Gastrocnemius medialis (tissue), 4 donors: ENCODE measurements around the gene GDF10. TPM values are rescaled to one million over a fixed set of nuclear protein-coding genes. Genes with fewer than 3 reads are reported as not detected.

Source experiments
- ATAC-seq, 2 donors: fragments of 150-250 bp; one replicate each; pipeline ENCODE4 v1.9.1; 2016
- DNase-seq, 2 donors: peaks; one replicate each; pipeline ENCODE4 v3.0.0-alpha.2; 2019
- H3K27ac ChIP-seq, 4 donors: fragments of 200-600 bp; sonication (generic); 1 replicate in 1 of 4; 2 replicates in 3 of 4; pipeline ENCODE4 v1.5.1; 2016 to 2018; ENCODE audit warnings: mild to moderate bottlenecking in 2 of 4, moderate library complexity in 1 of 4
- H3K27me3 ChIP-seq, 3 donors: fragments of 200-600 bp; sonication (generic) in 2 of 3; 1 replicate in 1 of 3; 2 replicates in 2 of 3; pipeline versions ENCODE4 v1.5.1 to v1.6.0; 2016 to 2019; ENCODE audit warnings: mild to moderate bottlenecking in 1 of 3, moderate library complexity in 1 of 3
- H3K36me3 ChIP-seq, 2 donors: fragments of 200-600 bp; sonication (generic) in 1 of 2; one replicate each; pipeline ENCODE4 v1.5.1; 2017 to 2018
- H3K4me1 ChIP-seq, 2 donors: fragments of 200-600 bp; sonication (generic) in 1 of 2; one replicate each; pipeline ENCODE4 v1.5.1; 2016 to 2017; ENCODE audit warnings: mild to moderate bottlenecking in 2 of 2
- H3K4me3 ChIP-seq, 4 donors: fragments of 200-600 bp; sonication (generic) in 3 of 4; 1 replicate in 1 of 4; 2 replicates in 3 of 4; pipeline ENCODE4 v1.5.1; 2016 to 2019; ENCODE audit warnings: mild to moderate bottlenecking in 2 of 4
- H3K9me3 ChIP-seq, 3 donors: fragments of 200-600 bp; sonication (generic) in 2 of 3; 1 replicate in 1 of 3; 2 replicates in 2 of 3; pipeline ENCODE4 v1.5.1; 2016 to 2019
- POLR2A ChIP-seq, 2 donors: fragments of 450-650 bp; IDR thresholded peaks; one replicate each; pipeline ENCODE4 v1.6.1; 2017; ENCODE audit warnings: antibody characterized with exemption in 2 of 2, mild to moderate bottlenecking in 2 of 2, moderate library complexity in 2 of 2
- in situ Hi-C, 4 donors: fragments of 200-750 bp; cut with MboI; loops; one replicate each; pipeline versions ENCODE4 v1.15.0 to v1.8.0; 2017; ENCODE audit warnings: low sequenced_read_pairs in 4 of 4
- intact Hi-C: fragments of 100-400 bp; cut with DNase I; formaldehyde crosslinking; loops from one replicate; pipeline ENCODE4 v1.15.1; 2023; ENCODE audit warnings: low total_unique reads
- total RNA-seq, 4 donors: library from RNA; depleted of rRNA; stranded (reverse); fragments of >200 nt; gene quantifications; one replicate each; pipeline versions ENCODE4 v1.1.0 to v1.2.3, GENCODE V29; 2016
- TF ChIP-seq, protein P1 (sequence below), 5 experiments: fragments of 450-650 bp in 3 of 5; fragments of 200-600 bp in 2 of 5; sonication (generic) in 2 of 5; IDR thresholded peaks in 4 of 5; conservative IDR thresholded peaks in 1 of 5; 1 replicate in 4 of 5; 2 replicates in 1 of 5; pipeline ENCODE4 v1.5.1; 2016 to 2019; ENCODE audit warnings: antibody characterized with exemption in 5 of 5, mild to moderate bottlenecking in 3 of 5, moderate library complexity in 3 of 5

Gene GDF10
- total RNA-seq, 4 donors from 2014 or later: 0.20 to 0.72 (median 0.36) TPM

DNA sequence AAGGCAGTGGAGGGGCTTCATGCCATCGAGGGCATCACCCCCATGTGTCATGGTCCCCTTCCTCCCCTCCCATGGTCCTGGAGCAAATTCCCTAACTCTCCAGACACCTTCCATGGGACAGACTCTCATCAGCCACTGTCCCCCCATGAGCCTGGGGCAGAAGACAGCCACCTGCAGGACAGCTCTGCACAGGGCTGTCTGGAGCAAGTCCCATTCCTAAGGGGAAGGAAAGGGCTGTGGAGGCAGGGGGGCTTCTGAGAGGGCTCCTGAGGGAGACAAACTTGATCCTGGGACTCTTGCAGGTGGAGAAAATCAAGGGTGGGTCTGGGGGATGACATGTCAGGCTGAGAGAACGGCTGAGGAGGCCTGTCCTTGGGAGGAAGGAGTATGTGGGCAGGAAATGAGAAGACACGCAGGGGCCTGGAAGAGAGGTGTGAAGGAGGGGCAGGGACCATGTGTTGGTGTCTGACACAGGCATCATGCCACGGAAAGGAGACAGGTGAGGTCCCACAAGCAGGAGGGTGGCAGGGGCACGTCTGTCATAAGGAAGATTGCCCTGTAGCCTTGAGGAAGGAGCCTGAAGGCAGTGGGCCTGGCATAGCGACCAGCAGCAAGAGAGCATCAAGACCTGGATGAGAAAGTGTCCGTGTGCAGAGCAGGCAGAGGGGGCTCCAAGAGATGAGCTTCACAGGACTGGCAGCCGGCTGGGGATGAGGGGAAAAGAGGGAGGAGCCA, 14.4 kb upstream of the GDF10 start:
- no peak for DNase-seq
- ATAC-seq: no peak
- no peaks in the 10 kb centered on the region for H3K4me1 ChIP-seq
- no peaks in the 10 kb centered on the region for H3K27me3 ChIP-seq
- H3K36me3 ChIP-seq: no peaks in the 10 kb centered on the region
- no peak overlapping the region for H3K4me3 ChIP-seq
- TF ChIP-seq POLR2A (IDR thresholded peaks at IDR 0.05): no peak
- TF ChIP-seq, protein P1, sequence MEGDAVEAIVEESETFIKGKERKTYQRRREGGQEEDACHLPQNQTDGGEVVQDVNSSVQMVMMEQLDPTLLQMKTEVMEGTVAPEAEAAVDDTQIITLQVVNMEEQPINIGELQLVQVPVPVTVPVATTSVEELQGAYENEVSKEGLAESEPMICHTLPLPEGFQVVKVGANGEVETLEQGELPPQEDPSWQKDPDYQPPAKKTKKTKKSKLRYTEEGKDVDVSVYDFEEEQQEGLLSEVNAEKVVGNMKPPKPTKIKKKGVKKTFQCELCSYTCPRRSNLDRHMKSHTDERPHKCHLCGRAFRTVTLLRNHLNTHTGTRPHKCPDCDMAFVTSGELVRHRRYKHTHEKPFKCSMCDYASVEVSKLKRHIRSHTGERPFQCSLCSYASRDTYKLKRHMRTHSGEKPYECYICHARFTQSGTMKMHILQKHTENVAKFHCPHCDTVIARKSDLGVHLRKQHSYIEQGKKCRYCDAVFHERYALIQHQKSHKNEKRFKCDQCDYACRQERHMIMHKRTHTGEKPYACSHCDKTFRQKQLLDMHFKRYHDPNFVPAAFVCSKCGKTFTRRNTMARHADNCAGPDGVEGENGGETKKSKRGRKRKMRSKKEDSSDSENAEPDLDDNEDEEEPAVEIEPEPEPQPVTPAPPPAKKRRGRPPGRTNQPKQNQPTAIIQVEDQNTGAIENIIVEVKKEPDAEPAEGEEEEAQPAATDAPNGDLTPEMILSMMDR (IDR thresholded peaks at IDR 0.05 in 4 of 5, conservative IDR thresholded peaks at IDR 0.05 in 1 of 5): no peak
- no peak overlapping the region for H3K27ac ChIP-seq
- no peaks in the 10 kb centered on the region for H3K9me3 ChIP-seq
- in situ Hi-C loops: no loop called here
- intact Hi-C loops: no loop called here

DNA sequence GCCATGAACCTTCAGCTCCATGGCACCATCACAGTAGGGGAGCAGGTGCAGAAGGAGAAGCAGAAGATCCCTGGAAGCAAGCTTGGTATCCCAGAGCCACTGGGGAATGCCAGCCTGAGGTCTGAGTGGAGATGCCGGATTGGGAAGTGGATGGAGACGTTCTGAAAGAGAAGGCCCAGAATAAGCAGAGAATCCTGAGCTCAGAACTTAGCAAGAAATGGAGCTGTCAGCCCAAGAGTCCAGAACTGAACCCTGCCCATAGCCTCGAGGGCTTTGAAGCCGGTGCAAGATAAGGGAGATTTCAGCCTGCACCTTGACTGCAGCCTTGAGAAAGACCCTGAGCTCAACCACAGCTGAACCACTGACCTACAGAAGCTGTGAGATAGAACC, 13.9 kb upstream of the GDF10 start:
- in situ Hi-C loops: no loop called here

DNA sequence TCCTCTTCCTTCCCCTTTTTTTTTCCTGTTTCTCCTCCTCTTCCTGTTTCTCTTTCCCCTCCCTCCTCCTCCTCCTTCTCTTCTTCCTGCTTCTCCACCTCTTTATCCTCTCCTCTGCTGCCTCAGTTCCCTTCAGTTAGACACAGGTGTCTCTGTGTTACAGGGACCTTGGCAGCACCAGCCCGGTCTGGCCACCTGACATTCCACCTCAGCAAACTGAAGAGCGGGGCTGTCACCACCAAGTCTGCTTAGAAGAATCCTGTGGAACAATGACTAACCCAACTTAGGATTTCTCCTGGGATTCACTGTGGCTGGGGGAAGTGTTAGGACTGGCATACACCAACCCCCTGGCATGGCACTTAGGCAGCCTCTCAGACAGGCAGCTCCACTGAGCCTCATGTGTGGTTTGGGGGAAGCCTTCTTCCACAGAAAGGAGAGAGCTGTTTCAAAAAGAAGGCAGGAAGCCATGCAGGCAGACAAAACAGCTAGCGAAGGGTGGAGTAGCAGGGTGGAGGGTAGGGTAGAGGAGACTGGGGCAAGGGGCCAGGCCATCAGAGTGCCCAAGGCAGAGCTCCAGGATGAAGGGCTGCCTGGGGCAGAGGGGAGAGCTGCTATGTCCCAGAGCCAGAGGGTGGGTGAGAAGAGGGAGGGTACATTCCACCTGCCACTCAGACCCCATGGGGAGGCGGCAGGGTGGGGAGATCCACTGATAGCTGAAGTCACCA, 13.2 kb upstream of the GDF10 start:
- Histone ChIP-seq H3K4me3 (no peak overlapping the region), H3K27me3 (no peaks in the 10 kb centered on the region), H3K9me3 (no peaks in the 10 kb centered on the region), H3K27ac (no peak overlapping the region), H3K36me3 (no peaks in the 10 kb centered on the region), H3K4me1 (no peaks in the 10 kb centered on the region)
- no peak for DNase-seq
- in situ Hi-C loops: no loop called here
- ATAC-seq: no peak
- intact Hi-C loops: no loop called here
- TF ChIP-seq, protein P1 (IDR thresholded peaks at IDR 0.05 in 4 of 5, conservative IDR thresholded peaks at IDR 0.05 in 1 of 5): no peak
- TF ChIP-seq POLR2A (IDR thresholded peaks at IDR 0.05): no peak

More for the DNA sequence above, 13.9 kb upstream of the GDF10 start:
- Histone ChIP-seq H3K9me3 (no peaks in the 10 kb centered on the region), H3K36me3 (no peaks in the 10 kb centered on the region), H3K4me1 (no peaks in the 10 kb centered on the region), H3K27ac (no peak overlapping the region), H3K4me3 (no peak overlapping the region), H3K27me3 (no peaks in the 10 kb centered on the region)
- DNase-seq (no peak), ATAC-seq (no peak)
- TF ChIP-seq, protein P1 (IDR thresholded peaks at IDR 0.05 in 4 of 5, conservative IDR thresholded peaks at IDR 0.05 in 1 of 5): no peak
- no peak for TF ChIP-seq POLR2A (IDR thresholded peaks at IDR 0.05)
- intact Hi-C loops: no loop called here

DNA sequence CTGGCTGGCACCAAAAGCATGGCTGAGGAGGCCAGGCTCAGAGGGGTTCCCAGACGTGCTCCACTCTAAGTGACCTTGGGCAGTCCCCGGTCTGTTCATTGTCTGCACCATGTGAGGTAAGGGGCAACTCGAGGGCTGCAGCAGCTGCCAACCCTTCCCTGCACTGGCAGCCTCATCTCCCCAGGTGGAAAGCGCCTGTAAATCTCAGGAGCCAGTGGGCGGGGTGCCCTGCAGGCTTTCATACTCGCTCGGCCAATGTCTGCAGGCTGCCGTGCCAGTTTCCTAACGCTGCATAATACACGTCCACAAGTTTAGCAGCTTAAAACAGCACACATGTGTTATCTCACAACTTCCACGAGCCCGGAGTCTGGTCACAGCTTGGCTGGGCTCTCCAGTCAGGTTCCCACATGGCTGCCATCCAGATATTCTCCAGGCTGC, 12.6 kb upstream of the GDF10 start:
- intact Hi-C loops: no loop called here
- ATAC-seq: no peak
- DNase-seq: no peak

More for the DNA sequence above, 12.6 kb upstream of the GDF10 start:
- H3K27me3 ChIP-seq: no peaks in the 10 kb centered on the region
- no peak overlapping the region for H3K4me3 ChIP-seq
- H3K27ac ChIP-seq: no peak overlapping the region
- H3K4me1 ChIP-seq: no peaks in the 10 kb centered on the region
- in situ Hi-C loops: no loop called here
- no peaks in the 10 kb centered on the region for H3K9me3 ChIP-seq
- TF ChIP-seq, protein P1 (IDR thresholded peaks at IDR 0.05 in 4 of 5, conservative IDR thresholded peaks at IDR 0.05 in 1 of 5): no peak
- TF ChIP-seq POLR2A (IDR thresholded peaks at IDR 0.05): no peak
- H3K36me3 ChIP-seq: no peaks in the 10 kb centered on the region
